NCI-H187 (cell line): Measurements from ENCODE around the gene ZCCHC13.
"Not testable (repeated sequence)": the region's sequence is repeated elsewhere in the genome, so short reads cannot be mapped to it uniquely, and the experiment has no call there.

Experiments used
- DNase-seq, 2 experiments: peaks; one replicate each; lab custom pipeline; 2025; lab: John Stamatoyannopoulos, UW

Gene ZCCHC13

GRCh38 chrX:74321191-74321590 lies 17.2 kb downstream of the ZCCHC13 start:
- DNase-seq, result no peak

- no peak for DNase-seq
These were observed 20.2 kb downstream of the ZCCHC13 start for GRCh38 chrX:74324131-74324530.

- no peak for DNase-seq
These were observed 21.4 kb downstream of the ZCCHC13 start for GRCh38 chrX:74325130-74326059.

GRCh38 chrX:74338852-74339251 lies 34.9 kb downstream of the ZCCHC13 start:
- no peak for DNase-seq

GRCh38 chrX:74340051-74340450 lies 36.1 kb downstream of the ZCCHC13 start:
- no peak for DNase-seq

GRCh38 chrX:74342211-74342610 lies 38.2 kb downstream of the ZCCHC13 start:
- not testable (repeated sequence) for DNase-seq

GRCh38 chrX:74343343-74344279 lies 39.6 kb downstream of the ZCCHC13 start:
- DNase-seq, result peak; percentile 40 to 53

- no peak for DNase-seq
These were observed 40.3 kb downstream of the ZCCHC13 start for GRCh38 chrX:74344280-74344622.

- DNase-seq, result no peak
These were observed 42.1 kb downstream of the ZCCHC13 start for GRCh38 chrX:74346088-74346487.

GRCh38 chrX:74349387-74349786 lies 45.4 kb downstream of the ZCCHC13 start:
- no peak for DNase-seq

GRCh38 chrX:74351760-74352159 lies 47.8 kb downstream of the ZCCHC13 start:
- no peak for DNase-seq

GRCh38 chrX:74353984-74354383 lies 50.0 kb downstream of the ZCCHC13 start:
- DNase-seq, result no peak
